ENCODE measurements around the gene NLE1.
"Not testable (repeated sequence)": the region's sequence is repeated elsewhere in the genome, so short reads cannot be mapped to it uniquely, and the experiment has no call there.

NLE1 gene

GRCh38 chr17:35141681-35142466 is at the start of gene NLE1:
Gene NLE1 (minus strand): TSS chr17:35142303. CDS start chr17:35142275, 28 bp downstream.
- DNase-seq: peak; percentile 20

- DNase-seq: no peak
These were observed 49.0 kb upstream of the NLE1 start for GRCh38 chr17:35191001-35191695.

GRCh38 chr17:35189291-35189690 is 47.2 kb upstream of the NLE1 start:
- DNase-seq: no peak

- DNase-seq: no peak
These were observed 46.0 kb upstream of the NLE1 start for GRCh38 chr17:35188111-35188510.

- no peak for DNase-seq
These were observed 45.4 kb upstream of the NLE1 start for GRCh38 chr17:35187481-35187880.

GRCh38 chr17:35185849-35186248 is 43.7 kb upstream of the NLE1 start:
- no peak for DNase-seq

GRCh38 chr17:35184274-35184673 is 42.2 kb upstream of the NLE1 start:
- no peak for DNase-seq

GRCh38 chr17:35183332-35183731 is 41.2 kb upstream of the NLE1 start:
- no peak for DNase-seq

- DNase-seq: not testable (repeated sequence)
These were observed 37.3 kb upstream of the NLE1 start for GRCh38 chr17:35179379-35179778.

GRCh38 chr17:35176897-35177296 is 34.8 kb upstream of the NLE1 start:
- no peak for DNase-seq

- no peak for DNase-seq
These were observed 33.7 kb upstream of the NLE1 start for GRCh38 chr17:35175638-35176415.

GRCh38 chr17:35174835-35175334 is 32.8 kb upstream of the NLE1 start:
- DNase-seq: no peak

- DNase-seq: not testable (repeated sequence)
These were observed 30.2 kb upstream of the NLE1 start for GRCh38 chr17:35172321-35172720.

GRCh38 chr17:35171834-35172233 is 29.7 kb upstream of the NLE1 start:
- DNase-seq: no peak

GRCh38 chr17:35170968-35171771 is 29.1 kb upstream of the NLE1 start:
- DNase-seq: no peak

- no peak for DNase-seq
These were observed 27.8 kb upstream of the NLE1 start for GRCh38 chr17:35169835-35170363.

- DNase-seq: no peak
These were observed 25.6 kb upstream of the NLE1 start for GRCh38 chr17:35167666-35168065.

GRCh38 chr17:35167046-35167445 is 24.9 kb upstream of the NLE1 start:
- no peak for DNase-seq

GRCh38 chr17:35166526-35166925 is 24.4 kb upstream of the NLE1 start:
- no peak for DNase-seq

GRCh38 chr17:35164716-35165115 is 22.6 kb upstream of the NLE1 start:
- DNase-seq: no peak

- DNase-seq: no peak
These were observed 21.8 kb upstream of the NLE1 start for GRCh38 chr17:35163886-35164285.

- DNase-seq: no peak
These were observed 20.7 kb upstream of the NLE1 start for GRCh38 chr17:35162755-35163154.

Data from NCI-H187 treated with DMSO at 0.1 percent for 48 hours (cell line).